SK-N-SH treated with all-trans-retinoic acid at 6 μM for 48 hours (cell line): ENCODE data around the gene CSNK1D.

Experiments
- ARNTL ChIP-seq: fragments of 450-650 bp; formaldehyde crosslinking; IDR thresholded peaks from 2 replicates; pipeline ENCODE4 v1.5.0; 2020; ENCODE audit warnings: low read depth, mild to moderate bottlenecking, moderate library complexity, borderline replicate concordance
- CREB5 ChIP-seq: fragments of 250-450 bp; sonication (Bioruptor Pico); IDR thresholded peaks from 2 replicates; pipeline ENCODE4 v1.5.1; 2020; ENCODE audit warnings: low read depth, mild to moderate bottlenecking, moderate library complexity
- ESRRG ChIP-seq: fragments of 250-450 bp; sonication (Bioruptor Pico); IDR thresholded peaks from 2 replicates; pipeline ENCODE4 v1.6.1; 2021; ENCODE audit warnings: mild to moderate bottlenecking
- SNAI2 ChIP-seq: fragments of 250-450 bp; sonication (Bioruptor Pico); IDR thresholded peaks from 2 replicates; pipeline ENCODE4 v1.5.0; 2020; ENCODE audit warnings: mild to moderate bottlenecking, moderate library complexity
- ZNF8 ChIP-seq: fragments of 450-650 bp; formaldehyde crosslinking; IDR thresholded peaks from 2 replicates; pipeline ENCODE4 v1.5.0; 2020; ENCODE audit warnings: mild to moderate bottlenecking, moderate library complexity

- TF ChIP-seq CREB5 (CRISPR knock-in tag) (no peak), SNAI2 (no peak), ZNF8 (CRISPR knock-in tag) (no peak), ESRRG (CRISPR knock-in tag) (no peak), ARNTL (no peak)
Measured at GRCh38 chr17:82278308-82278707, 4.8 kb upstream of the CSNK1D start.
